ENCODE results near the gene PDK4.

PDK4 gene

DNA sequence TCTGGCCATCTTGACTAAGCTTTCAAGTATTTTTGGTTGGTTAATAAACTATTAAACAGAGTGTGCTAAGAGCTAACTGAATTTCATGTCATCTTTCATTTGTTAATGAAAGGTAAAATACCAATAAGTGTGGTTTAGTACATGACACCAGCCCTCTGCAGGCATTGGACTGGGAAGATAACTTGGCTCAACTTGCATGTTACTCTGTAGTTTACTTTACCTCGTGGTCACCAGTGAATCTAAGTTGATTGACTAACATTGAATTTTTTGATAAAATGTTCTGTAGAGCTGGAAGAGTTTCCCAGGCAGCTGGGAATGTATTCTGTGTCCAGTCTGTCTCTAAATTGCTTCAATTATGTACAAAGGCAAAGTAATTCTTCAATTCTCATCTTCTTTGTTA, 60.7 kb downstream of the PDK4 start:
- ChIA-PET POLR2A (no interaction called here), CTCF (interaction anchor here (1.1 to 5.7 kb wide), 4 partner anchors 9 to 153 kb away, joined by 3 to 59 read pairs (median 8); no protein-coding TSS in a partner anchor)
- DNase-seq (ENCODE audit: extremely low spot score): no peak
- TF ChIP-seq, protein P1, sequence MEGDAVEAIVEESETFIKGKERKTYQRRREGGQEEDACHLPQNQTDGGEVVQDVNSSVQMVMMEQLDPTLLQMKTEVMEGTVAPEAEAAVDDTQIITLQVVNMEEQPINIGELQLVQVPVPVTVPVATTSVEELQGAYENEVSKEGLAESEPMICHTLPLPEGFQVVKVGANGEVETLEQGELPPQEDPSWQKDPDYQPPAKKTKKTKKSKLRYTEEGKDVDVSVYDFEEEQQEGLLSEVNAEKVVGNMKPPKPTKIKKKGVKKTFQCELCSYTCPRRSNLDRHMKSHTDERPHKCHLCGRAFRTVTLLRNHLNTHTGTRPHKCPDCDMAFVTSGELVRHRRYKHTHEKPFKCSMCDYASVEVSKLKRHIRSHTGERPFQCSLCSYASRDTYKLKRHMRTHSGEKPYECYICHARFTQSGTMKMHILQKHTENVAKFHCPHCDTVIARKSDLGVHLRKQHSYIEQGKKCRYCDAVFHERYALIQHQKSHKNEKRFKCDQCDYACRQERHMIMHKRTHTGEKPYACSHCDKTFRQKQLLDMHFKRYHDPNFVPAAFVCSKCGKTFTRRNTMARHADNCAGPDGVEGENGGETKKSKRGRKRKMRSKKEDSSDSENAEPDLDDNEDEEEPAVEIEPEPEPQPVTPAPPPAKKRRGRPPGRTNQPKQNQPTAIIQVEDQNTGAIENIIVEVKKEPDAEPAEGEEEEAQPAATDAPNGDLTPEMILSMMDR (IDR thresholded peaks at IDR 0.05; ENCODE audit: control extremely low read depth, extremely low read depth, low read depth, missing control alignments): no peak

DNA sequence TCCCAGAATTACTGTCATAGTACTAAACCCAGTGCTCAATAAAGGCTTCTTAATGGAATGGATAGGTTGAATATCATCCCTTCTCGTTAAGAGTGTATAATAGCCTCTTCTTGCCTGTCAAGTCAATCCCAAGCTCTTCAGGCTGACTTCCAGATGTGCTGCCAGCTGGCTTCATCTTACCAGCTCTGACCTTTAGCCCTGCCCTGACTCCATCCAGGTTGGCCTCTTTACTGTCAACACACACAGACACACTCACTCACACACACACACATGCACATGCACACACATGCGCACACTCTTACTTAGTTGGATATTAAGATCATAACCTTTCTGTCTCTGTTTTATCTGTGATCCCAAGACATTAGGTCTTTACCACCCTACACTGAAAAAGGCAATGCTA, 61.5 kb downstream of the PDK4 start:
- POLR2A ChIA-PET: no interaction called here
- CTCF ChIA-PET: interaction anchor here (1.1 to 5.7 kb wide), 4 partner anchors 8 to 154 kb away, joined by 3 to 59 read pairs (median 8); no protein-coding TSS in a partner anchor
- no peak for DNase-seq (ENCODE audit: extremely low spot score)
- TF ChIP-seq, protein P1 (IDR thresholded peaks at IDR 0.05; ENCODE audit: control extremely low read depth, extremely low read depth, low read depth, missing control alignments): no peak

Data from GM10248 (cell line).